Stimulated activated CD4-positive, alpha-beta T cell treated with anti-CD3 and anti-CD28 coated beads, Interleukin-1b, Interleukin-23, amount 100 ng/mL, for 48 hours (primary cell): ENCODE results near the gene SHISA8.

Experiments used
- DNase-seq: peaks from one replicate; pipeline ENCODE4 v3.0.0-alpha.2; 2020

The SHISA8 gene

GRCh38 chr22:41913842-41914534 is 886 bp downstream of the SHISA8 start:
- no peak for DNase-seq

GRCh38 chr22:41913040-41913719 is 1.7 kb downstream of the SHISA8 start:
- DNase-seq, result no peak

- no peak for DNase-seq
Measured at GRCh38 chr22:41912338-41913039, 2.4 kb downstream of the SHISA8 start.

- DNase-seq, result no peak
Measured at GRCh38 chr22:41911001-41911611, 3.8 kb downstream of the SHISA8 start.

- no peak for DNase-seq
Measured at GRCh38 chr22:41910050-41911000, 4.5 kb downstream of the SHISA8 start.

GRCh38 chr22:41909310-41910049 is 5.4 kb downstream of the SHISA8 start:
- DNase-seq, result no peak

GRCh38 chr22:41908411-41909309 is 6.2 kb downstream of the SHISA8 start:
- no peak for DNase-seq

GRCh38 chr22:41907436-41908401 is 7.2 kb downstream of the SHISA8 start:
- DNase-seq, result no peak

GRCh38 chr22:41906822-41907221 is 8.1 kb downstream of the SHISA8 start:
- DNase-seq, result no peak

GRCh38 chr22:41905411-41906202 is 9.3 kb downstream of the SHISA8 start:
- no peak for DNase-seq

GRCh38 chr22:41904450-41905410 is 10.1 kb downstream of the SHISA8 start:
- DNase-seq, result no peak

GRCh38 chr22:41902932-41903421 is 11.9 kb downstream of the SHISA8 start:
- no peak for DNase-seq

- DNase-seq, result no peak
Measured at GRCh38 chr22:41902016-41902415, 12.9 kb downstream of the SHISA8 start.

GRCh38 chr22:41900652-41901312 is 14.1 kb downstream of the SHISA8 start:
- no peak for DNase-seq

- DNase-seq, result no peak
Measured at GRCh38 chr22:41899992-41900651, 14.8 kb downstream of the SHISA8 start.

- DNase-seq, result no peak
Measured at GRCh38 chr22:41899110-41899509, 15.8 kb downstream of the SHISA8 start.
